HG02759 (cell line): ENCODE results near the gene RTN4.
A peak's percentile ranks its signal among the peaks of the same experiment; 100 is the strongest.

ENCODE experiments used
- ATAC-seq: cut with Tn5 transposase; IDR thresholded peaks from one replicate; pipeline ENCODE4 v1.9.1; 2021; ENCODE audit warnings: mild to moderate bottlenecking, moderate library complexity; ENCODE audit not compliant: unreplicated experiment

The RTN4 gene

GRCh38 chr2:54955358-54956110 lies 94.7 kb downstream of the RTN4 start:
- ATAC-seq: no peak

- ATAC-seq: no peak
Measured at GRCh38 chr2:54954705-54955357, 95.4 kb downstream of the RTN4 start.

GRCh38 chr2:54954158-54954557 lies 96.1 kb downstream of the RTN4 start:
- ATAC-seq: no peak

- no peak for ATAC-seq
Measured at GRCh38 chr2:54952978-54953456, 97.2 kb downstream of the RTN4 start.

- no peak for ATAC-seq
Measured at GRCh38 chr2:54952425-54952824, 97.8 kb downstream of the RTN4 start.

GRCh38 chr2:54950811-54951210 lies 99.4 kb downstream of the RTN4 start:
- ATAC-seq: no peak

GRCh38 chr2:54949431-54949830 lies 100.8 kb downstream of the RTN4 start:
- no peak for ATAC-seq

GRCh38 chr2:54948120-54948519 lies 102.1 kb downstream of the RTN4 start:
- ATAC-seq: no peak

GRCh38 chr2:54947646-54948045 lies 102.6 kb downstream of the RTN4 start:
- ATAC-seq: no peak

- no peak for ATAC-seq
Measured at GRCh38 chr2:54947136-54947535, 103.1 kb downstream of the RTN4 start.

GRCh38 chr2:54946220-54946805 lies 103.9 kb downstream of the RTN4 start:
- no peak for ATAC-seq

- peak; percentile 47 for ATAC-seq
Measured at GRCh38 chr2:54945391-54946219, 104.6 kb downstream of the RTN4 start.

GRCh38 chr2:54944724-54945326 lies 105.4 kb downstream of the RTN4 start:
- ATAC-seq: no peak

- ATAC-seq: no peak
Measured at GRCh38 chr2:54942373-54942772, 107.9 kb downstream of the RTN4 start.

GRCh38 chr2:54941248-54941984 lies 108.8 kb downstream of the RTN4 start:
- no peak for ATAC-seq

GRCh38 chr2:54940723-54941122 lies 109.5 kb downstream of the RTN4 start:
- no peak for ATAC-seq

- ATAC-seq: no peak
Measured at GRCh38 chr2:54939446-54940118, 110.7 kb downstream of the RTN4 start.

GRCh38 chr2:54936766-54937165 lies 113.5 kb downstream of the RTN4 start:
- no peak for ATAC-seq

GRCh38 chr2:54935389-54935788 lies 114.9 kb downstream of the RTN4 start:
- ATAC-seq: no peak
